Activated B cell treated with CpG ODN at 0.5 μM for 24 hours (primary cell): Measurements from ENCODE around the gene APOBEC3C. TPM values are rescaled to one million over a fixed set of nuclear protein-coding genes. Genes with fewer than 3 reads are reported as not detected.
A peak's percentile ranks its signal among the peaks of the same experiment; 100 is the strongest.

ENCODE experiments used
- ATAC-seq: fragments of 200-7000 bp; cut with Tn5 transposase; one replicate; pipeline ENCODE4 v1.10.0; 2021; ENCODE audit warnings: low read depth, mild to moderate bottlenecking, moderate library complexity
- CTCF ChIA-PET: fragments of 350-600 bp; sonication (Branson Sonifier 250); formaldehyde crosslinking; loops from one replicate; lab custom pipeline; 2021; ENCODE audit warnings: antibody characterized with exemption; lab: Charles Lee
- POLR2A ChIA-PET: fragments of 350-600 bp; sonication (Branson Sonifier 250); formaldehyde crosslinking; loops from one replicate; lab custom pipeline; 2021; ENCODE audit warnings: antibody characterized with exemption; lab: Charles Lee
- DNase-seq: peaks from one replicate; pipeline ENCODE4 v3.0.0; 2022
- H3K27ac Mint-ChIP-seq: one replicate; pipeline ENCODE4 v1.8.0; 2020; ENCODE audit warnings: mixed read lengths
- H3K27me3 Mint-ChIP-seq: one replicate; pipeline ENCODE4 v1.8.0; 2021; ENCODE audit warnings: mixed read lengths
- H3K36me3 Mint-ChIP-seq: one replicate; pipeline ENCODE4 v1.8.0; 2021; ENCODE audit warnings: low read depth, mixed read lengths
- H3K4me1 Mint-ChIP-seq: one replicate; pipeline ENCODE4 v1.8.0; 2021; ENCODE audit warnings: mixed read lengths
- H3K4me3 Mint-ChIP-seq: one replicate; pipeline ENCODE4 v1.8.0; 2020; ENCODE audit warnings: mild to moderate bottlenecking, mixed read lengths
- H3K9me3 Mint-ChIP-seq: one replicate; pipeline ENCODE4 v1.8.0; 2020; ENCODE audit warnings: mixed read lengths
- CTCF ChIP-seq: fragments of 200-600 bp; IDR thresholded peaks from one replicate; pipeline ENCODE4 v1.8.0; 2022; ENCODE audit warnings: antibody characterized with exemption, mild to moderate bottlenecking
- intact Hi-C: fragments of 100-400 bp; cut with micrococcal nuclease; formaldehyde crosslinking; loops from one replicate; pipeline ENCODE4 v1.15.1; 2024
- total RNA-seq: library from RNA; stranded (reverse); gene quantifications from 2 replicates; pipeline ENCODE4 v1.2.3, GENCODE V29; 2022

APOBEC3C gene
- 173 and 179 TPM in 2 replicates for total RNA-seq

- ChIA-PET CTCF (interaction anchor here (1.0 to 2.4 kb wide), 6 partner anchors 11 to 515 kb away, joined by 4 to 6 read pairs (median 5); no protein-coding TSS in a partner anchor), POLR2A (interaction anchor here (0.5 to 4.1 kb wide), 18 partner anchors 10 to 732 kb away, joined by 3 to 24 read pairs (median 4); partner anchors contain the start of genes APOBEC3G and CBX7)
- ATAC-seq (peak; percentile 96), DNase-seq (peak; percentile 65)
- H3K9me3 Mint-ChIP-seq, result no peaks in the 10 kb centered on the region
- H3K27me3 Mint-ChIP-seq, result no peaks in the 10 kb centered on the region
- H3K4me3 Mint-ChIP-seq, result peak within 1 kb of the TSS; percentile 96
- H3K27ac Mint-ChIP-seq, result peak within 1 kb of the TSS; percentile 95
- no peak for TF ChIP-seq CTCF
- peaks cover 30% of the 10 kb centered on the region for H3K36me3 Mint-ChIP-seq
- peaks cover 57% of the 10 kb centered on the region for H3K4me1 Mint-ChIP-seq
- intact Hi-C loops, result loop anchor here (1.0 to 2.0 kb wide), 5 partner anchors 27 to 138 kb away; partner anchors contain the start of genes APOBEC3F and CBX7
Observed at GRCh38 chr22:39013942-39014722, at the start of gene APOBEC3C. Gene APOBEC3C (plus strand): TSS chr22:39014257. CDS start chr22:39014363, 106 bp downstream.

GRCh38 chr22:38964306-38964705 lies 49.8 kb upstream of the APOBEC3C start:
- Mint-ChIP-seq H3K4me3 (no peak overlapping the region), H3K9me3 (no peaks in the 10 kb centered on the region), H3K4me1 (peaks cover 20% of the 10 kb centered on the region), H3K36me3 (no peaks in the 10 kb centered on the region), H3K27ac (no peak overlapping the region), H3K27me3 (no peaks in the 10 kb centered on the region)
- POLR2A ChIA-PET, result no interaction called here
- CTCF ChIA-PET, result no interaction called here
- TF ChIP-seq CTCF, result no peak
- ATAC-seq (no peak), DNase-seq (no peak)
- intact Hi-C loops, result no loop called here

- Mint-ChIP-seq H3K36me3 (no peaks in the 10 kb centered on the region), H3K27ac (no peak overlapping the region), H3K9me3 (no peaks in the 10 kb centered on the region), H3K4me3 (no peak overlapping the region), H3K4me1 (peaks cover 20% of the 10 kb centered on the region), H3K27me3 (no peaks in the 10 kb centered on the region)
- TF ChIP-seq CTCF, result no peak
- intact Hi-C loops, result no loop called here
- ATAC-seq (no peak), DNase-seq (no peak)
- POLR2A ChIA-PET, result no interaction called here
- CTCF ChIA-PET, result no interaction called here
Observed at GRCh38 chr22:38964989-38965388, 49.1 kb upstream of the APOBEC3C start.

GRCh38 chr22:38965614-38966379 lies 48.3 kb upstream of the APOBEC3C start:
- ChIA-PET POLR2A (no interaction called here), CTCF (no interaction called here)
- intact Hi-C loops, result no loop called here
- Mint-ChIP-seq H3K27me3 (peaks cover 5% of the 10 kb centered on the region), H3K27ac (no peak overlapping the region), H3K4me1 (peaks cover 20% of the 10 kb centered on the region), H3K4me3 (no peak overlapping the region), H3K36me3 (no peaks in the 10 kb centered on the region), H3K9me3 (no peaks in the 10 kb centered on the region)
- ATAC-seq (no peak), DNase-seq (no peak)
- no peak for TF ChIP-seq CTCF

GRCh38 chr22:38966380-38966702 lies 47.7 kb upstream of the APOBEC3C start:
- Mint-ChIP-seq H3K9me3 (no peaks in the 10 kb centered on the region), H3K4me1 (peaks cover 20% of the 10 kb centered on the region), H3K36me3 (no peaks in the 10 kb centered on the region), H3K4me3 (no peak overlapping the region), H3K27ac (no peak overlapping the region), H3K27me3 (peaks cover 5% of the 10 kb centered on the region)
- no peak for DNase-seq
- POLR2A ChIA-PET, result no interaction called here
- CTCF ChIA-PET, result no interaction called here
- no peak for ATAC-seq
- intact Hi-C loops, result no loop called here
- no peak for TF ChIP-seq CTCF
